ENCODE measurements around the gene FBXO24.
"Not testable (repeated sequence)": the region's sequence is repeated elsewhere in the genome, so short reads cannot be mapped to it uniquely, and the experiment has no call there.

The FBXO24 gene

GRCh38 chr7:100586266-100587025 is at the start of gene FBXO24:
TSS of gene FBXO24 (plus strand) at chr7:100586328. CDS start at chr7:100586626, 298 bp downstream.
- peak; percentile 100 for DNase-seq (ENCODE audit: low spot score)

GRCh38 chr7:100536695-100537094 is 49.4 kb upstream of the FBXO24 start:
- DNase-seq (ENCODE audit: low spot score), result not testable (repeated sequence)

GRCh38 chr7:100538348-100538653 is 47.8 kb upstream of the FBXO24 start:
- DNase-seq (ENCODE audit: low spot score), result no peak

GRCh38 chr7:100538654-100539435 is 47.3 kb upstream of the FBXO24 start, which contains the start of gene AGFG2:
TSS of gene AGFG2 (plus strand) at chr7:100539203. CDS start at chr7:100539347, 144 bp downstream.
- DNase-seq (ENCODE audit: low spot score), result peak; percentile 100

GRCh38 chr7:100539436-100540006 is 46.6 kb upstream of the FBXO24 start:
- no peak for DNase-seq (ENCODE audit: low spot score)

- DNase-seq (ENCODE audit: low spot score), result no peak
Measured at GRCh38 chr7:100540073-100540723, 45.9 kb upstream of the FBXO24 start.

- not testable (repeated sequence) for DNase-seq (ENCODE audit: low spot score)
Measured at GRCh38 chr7:100541309-100541708, 44.8 kb upstream of the FBXO24 start.

GRCh38 chr7:100543586-100543985 is 42.5 kb upstream of the FBXO24 start:
- DNase-seq (ENCODE audit: low spot score), result no peak

GRCh38 chr7:100544386-100544785 is 41.7 kb upstream of the FBXO24 start:
- DNase-seq (ENCODE audit: low spot score), result no peak

- DNase-seq (ENCODE audit: low spot score), result no peak
Measured at GRCh38 chr7:100544967-100545359, 41.2 kb upstream of the FBXO24 start.

GRCh38 chr7:100545360-100546128 is 40.6 kb upstream of the FBXO24 start:
- DNase-seq (ENCODE audit: low spot score), result no peak

- no peak for DNase-seq (ENCODE audit: low spot score)
Measured at GRCh38 chr7:100546129-100546925, 39.8 kb upstream of the FBXO24 start.

- no peak for DNase-seq (ENCODE audit: low spot score)
Measured at GRCh38 chr7:100546926-100547800, 39.0 kb upstream of the FBXO24 start.

GRCh38 chr7:100547872-100548271 is 38.3 kb upstream of the FBXO24 start:
- DNase-seq (ENCODE audit: low spot score), result no peak

GRCh38 chr7:100548446-100548845 is 37.7 kb upstream of the FBXO24 start:
- DNase-seq (ENCODE audit: low spot score), result not testable (repeated sequence)

- no peak for DNase-seq (ENCODE audit: low spot score)
Measured at GRCh38 chr7:100552532-100552931, 33.6 kb upstream of the FBXO24 start.

- no peak for DNase-seq (ENCODE audit: low spot score)
Measured at GRCh38 chr7:100553032-100553431, 33.1 kb upstream of the FBXO24 start.

- DNase-seq (ENCODE audit: low spot score), result no peak
Measured at GRCh38 chr7:100555701-100556100, 30.4 kb upstream of the FBXO24 start.

- DNase-seq (ENCODE audit: low spot score), result no peak
Measured at GRCh38 chr7:100556541-100556940, 29.6 kb upstream of the FBXO24 start.

- no peak for DNase-seq (ENCODE audit: low spot score)
Measured at GRCh38 chr7:100559127-100559526, 27.0 kb upstream of the FBXO24 start.

Measured in germinal center (tissue), 1 donor.